Lower lobe of right lung (tissue), 2 donors: Measurements from ENCODE around the gene RAF1. TPM values are rescaled to one million over a fixed set of nuclear protein-coding genes. Genes with fewer than 3 reads are reported as not detected.

Experiments used
- ATAC-seq, 2 donors: fragments of 200-7000 bp; cut with Tn5 transposase; one replicate each; pipeline ENCODE4 v1.9.1; 2020 to 2022; ENCODE audit warnings: mild to moderate bottlenecking in 2 of 2, moderate library complexity in 2 of 2
- DNase-seq: peaks from one replicate; pipeline ENCODE4 v3.0.0-alpha.2; 2020
- H3K27ac ChIP-seq: fragments of 200-600 bp; one replicate; pipeline ENCODE4 v1.8.0; 2022
- H3K27me3 ChIP-seq: fragments of 200-600 bp; one replicate; pipeline ENCODE4 v1.8.0; 2022; ENCODE audit warnings: low read depth
- H3K36me3 ChIP-seq: fragments of 200-600 bp; one replicate; pipeline ENCODE4 v1.8.0; 2022; ENCODE audit warnings: mild to moderate bottlenecking
- H3K4me1 ChIP-seq: fragments of 200-600 bp; one replicate; pipeline ENCODE4 v1.8.0; 2022
- H3K4me3 ChIP-seq: fragments of 200-600 bp; one replicate; pipeline ENCODE4 v1.8.0; 2022; ENCODE audit warnings: mild to moderate bottlenecking
- H3K9me3 ChIP-seq: fragments of 200-600 bp; one replicate; pipeline ENCODE4 v1.8.0; 2022
- CTCF ChIP-seq: fragments of 200-600 bp; IDR thresholded peaks from one replicate; pipeline ENCODE4 v1.8.0; 2022; ENCODE audit warnings: antibody characterized with exemption, mild to moderate bottlenecking
- intact Hi-C: fragments of 100-400 bp; cut with DNase I; formaldehyde crosslinking; loops from one replicate; pipeline ENCODE4 v1.11.0; 2022
- total RNA-seq: library from RNA; stranded (reverse); fragmentation: NEBNext Ultra II Directional; extraction: Animal tissue kit (Norgen Biotek cat#: 25700); gene quantifications from one replicate; pipeline ENCODE4 v1.2.1, GENCODE V29; 2021
- donor health status: DM: no; HTN: yes; CAD: no; lungs with severe emphysema.

Gene RAF1
- total RNA-seq, 1 donor from 2014 or later: 92.7 TPM

DNA sequence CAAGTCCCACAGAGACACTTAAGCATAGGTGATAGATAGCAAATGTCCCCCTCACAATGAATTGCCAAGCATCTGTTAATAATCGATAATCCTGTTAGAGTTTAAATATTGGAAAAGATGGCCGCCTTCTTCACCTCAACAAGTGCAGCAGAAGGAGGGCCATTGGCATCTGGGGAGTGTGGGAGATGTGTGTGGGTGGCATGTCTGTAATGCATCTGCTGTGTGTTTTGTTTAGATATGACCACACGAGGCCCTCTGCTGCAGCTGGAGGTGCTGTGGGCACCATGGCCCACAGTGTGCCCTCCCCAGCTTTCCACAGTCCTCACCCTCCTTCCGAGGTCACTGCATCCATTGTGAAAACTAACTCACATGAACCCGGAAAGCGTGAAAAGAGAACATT, 94.1 kb downstream of the RAF1 start:
- H3K36me3 ChIP-seq: peaks cover 62% of the 10 kb centered on the region
- ATAC-seq (no peak), DNase-seq (no peak)
- no peak overlapping the region for H3K27ac ChIP-seq
- H3K4me1 ChIP-seq: no peaks in the 10 kb centered on the region
- no peak for TF ChIP-seq CTCF
- H3K4me3 ChIP-seq: no peak overlapping the region
- H3K9me3 ChIP-seq: peaks cover 9% of the 10 kb centered on the region
- intact Hi-C loops: no loop called here
- no peaks in the 10 kb centered on the region for H3K27me3 ChIP-seq

GRCh38 chr3:12568747-12569146, 95.2 kb downstream of the RAF1 start:
- H3K27me3 ChIP-seq: no peaks in the 10 kb centered on the region
- H3K27ac ChIP-seq: no peak overlapping the region
- no peak for DNase-seq
- H3K9me3 ChIP-seq: peaks cover 9% of the 10 kb centered on the region
- intact Hi-C loops: no loop called here
- no peak for ATAC-seq
- no peak overlapping the region for H3K4me3 ChIP-seq
- TF ChIP-seq CTCF: no peak
- H3K36me3 ChIP-seq: peaks cover 51% of the 10 kb centered on the region
- no peaks in the 10 kb centered on the region for H3K4me1 ChIP-seq

GRCh38 chr3:12566976-12567375, 96.9 kb downstream of the RAF1 start:
- Histone ChIP-seq H3K27me3 (no peaks in the 10 kb centered on the region), H3K27ac (no peak overlapping the region), H3K9me3 (peaks cover 9% of the 10 kb centered on the region), H3K36me3 (peaks cover 33% of the 10 kb centered on the region), H3K4me3 (no peak overlapping the region), H3K4me1 (no peaks in the 10 kb centered on the region)
- DNase-seq: no peak
- ATAC-seq: no peak
- TF ChIP-seq CTCF: no peak
- intact Hi-C loops: no loop called here

- peaks cover 33% of the 10 kb centered on the region for H3K4me1 ChIP-seq
- ATAC-seq: no peak
These were observed 101.5 kb downstream of the RAF1 start for GRCh38 chr3:12562451-12562850.

DNA sequence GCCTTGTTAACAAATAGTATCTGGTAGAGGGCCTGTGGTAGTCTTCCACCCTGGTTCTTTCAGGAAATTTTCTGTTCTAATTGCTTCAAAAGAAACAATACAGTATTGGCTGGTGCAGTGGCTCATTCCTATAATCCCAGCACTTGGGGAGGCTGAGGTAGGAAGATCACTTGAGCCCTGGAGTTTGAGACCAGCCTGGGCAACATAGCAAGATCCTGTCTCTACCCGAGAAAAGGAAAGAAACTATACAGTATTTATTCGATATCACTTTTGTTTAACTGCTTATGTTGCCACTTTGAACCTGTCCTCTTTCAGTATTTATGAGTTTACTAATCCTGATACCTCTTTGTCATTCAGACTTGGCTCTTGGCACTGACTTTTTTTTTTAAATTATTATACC, 102.5 kb downstream of the RAF1 start:
- DNase-seq (no peak), ATAC-seq (no peak)
- TF ChIP-seq CTCF: no peak
- intact Hi-C loops: no loop called here
- Histone ChIP-seq H3K4me3 (no peak overlapping the region), H3K9me3 (peaks cover 6% of the 10 kb centered on the region), H3K4me1 (peaks cover 35% of the 10 kb centered on the region), H3K27ac (no peak overlapping the region), H3K36me3 (no peaks in the 10 kb centered on the region), H3K27me3 (no peaks in the 10 kb centered on the region)

More at GRCh38 chr3:12562451-12562850, 101.5 kb downstream of the RAF1 start:
- no peak overlapping the region for H3K27ac ChIP-seq
- H3K36me3 ChIP-seq: no peaks in the 10 kb centered on the region
- DNase-seq: no peak
- no peak for TF ChIP-seq CTCF
- no peak overlapping the region for H3K4me3 ChIP-seq
- H3K9me3 ChIP-seq: peaks cover 9% of the 10 kb centered on the region
- H3K27me3 ChIP-seq: no peaks in the 10 kb centered on the region
- intact Hi-C loops: no loop called here
